ENCODE results near the gene GPC6.

GPC6 gene

GRCh38 chr13:93755341-93755740 is 528.7 kb downstream of the GPC6 start:
- DNase-seq: no peak

GRCh38 chr13:93758575-93758974 is 532.0 kb downstream of the GPC6 start:
- no peak for DNase-seq

- DNase-seq: no peak
Observed at GRCh38 chr13:93762708-93763426, 536.3 kb downstream of the GPC6 start.

GRCh38 chr13:93765062-93765461 is 538.5 kb downstream of the GPC6 start:
- no peak for DNase-seq

GRCh38 chr13:93765811-93766210 is 539.2 kb downstream of the GPC6 start:
- DNase-seq: no peak

- DNase-seq: no peak
Observed at GRCh38 chr13:93766719-93767118, 540.1 kb downstream of the GPC6 start.

- no peak for DNase-seq
Observed at GRCh38 chr13:93767180-93767916, 540.7 kb downstream of the GPC6 start.

- DNase-seq: no peak
Observed at GRCh38 chr13:93767917-93768409, 541.4 kb downstream of the GPC6 start.

GRCh38 chr13:93769101-93769500 is 542.5 kb downstream of the GPC6 start:
- no peak for DNase-seq

GRCh38 chr13:93769607-93770006 is 543.0 kb downstream of the GPC6 start:
- DNase-seq: no peak

- no peak for DNase-seq
Observed at GRCh38 chr13:93771227-93771626, 544.6 kb downstream of the GPC6 start.

- no peak for DNase-seq
Observed at GRCh38 chr13:93771782-93772181, 545.2 kb downstream of the GPC6 start.

- no peak for DNase-seq
Observed at GRCh38 chr13:93774506-93774905, 547.9 kb downstream of the GPC6 start.

GRCh38 chr13:93775027-93775426 is 548.4 kb downstream of the GPC6 start:
- DNase-seq: no peak

GRCh38 chr13:93775507-93776108 is 549.0 kb downstream of the GPC6 start:
- no peak for DNase-seq

- DNase-seq: no peak
Observed at GRCh38 chr13:93776936-93777335, 550.3 kb downstream of the GPC6 start.

- DNase-seq: no peak
Observed at GRCh38 chr13:93777504-93777903, 550.9 kb downstream of the GPC6 start.

GRCh38 chr13:93778548-93778947 is 551.9 kb downstream of the GPC6 start:
- no peak for DNase-seq

- DNase-seq: no peak
Observed at GRCh38 chr13:93784191-93784590, 557.6 kb downstream of the GPC6 start.

- DNase-seq: no peak
Observed at GRCh38 chr13:93786846-93787489, 560.4 kb downstream of the GPC6 start.

GRCh38 chr13:93788456-93788855 is 561.8 kb downstream of the GPC6 start:
- no peak for DNase-seq

- DNase-seq: no peak
Observed at GRCh38 chr13:93789058-93789457, 562.5 kb downstream of the GPC6 start.

GRCh38 chr13:93794197-93794885 is 567.7 kb downstream of the GPC6 start:
- no peak for DNase-seq

All from CD4-positive, alpha-beta T cell treated with Interleukin-4 for 4 hours (primary cell).